GM18858 (cell line): ENCODE results near the gene ZNF808.
A peak's percentile ranks its signal among the peaks of the same experiment; 100 is the strongest.
"Not testable (repeated sequence)": the region's sequence is repeated elsewhere in the genome, so short reads cannot be mapped to it uniquely, and the experiment has no call there.

ENCODE experiments used
- ATAC-seq: cut with Tn5 transposase; IDR thresholded peaks from one replicate; pipeline ENCODE4 v1.9.1; 2021; ENCODE audit not compliant: unreplicated experiment

Gene ZNF808

GRCh38 chr19:52535771-52536447 lies 8.4 kb downstream of the ZNF808 start:
- peak; percentile 51 for ATAC-seq

GRCh38 chr19:52536448-52536800 lies 9.0 kb downstream of the ZNF808 start:
- ATAC-seq: peak; percentile 10

GRCh38 chr19:52538815-52539214 lies 11.3 kb downstream of the ZNF808 start:
- ATAC-seq: not testable (repeated sequence)

- ATAC-seq: not testable (repeated sequence)
These were observed 13.7 kb downstream of the ZNF808 start for GRCh38 chr19:52541176-52541575.

- ATAC-seq: no peak
These were observed 14.1 kb downstream of the ZNF808 start for GRCh38 chr19:52541608-52542007.

- ATAC-seq: not testable (repeated sequence)
These were observed 15.1 kb downstream of the ZNF808 start for GRCh38 chr19:52542541-52542940.

- no peak for ATAC-seq
These were observed 15.7 kb downstream of the ZNF808 start for GRCh38 chr19:52542984-52543664.

GRCh38 chr19:52554216-52554971 lies 26.9 kb downstream of the ZNF808 start:
- ATAC-seq: no peak

- ATAC-seq: no peak
These were observed 29.9 kb downstream of the ZNF808 start for GRCh38 chr19:52557231-52557995.

- not testable (repeated sequence) for ATAC-seq
These were observed 31.4 kb downstream of the ZNF808 start for GRCh38 chr19:52558732-52559445.

- ATAC-seq: not testable (repeated sequence)
These were observed 34.1 kb downstream of the ZNF808 start for GRCh38 chr19:52561611-52562010.

GRCh38 chr19:52566121-52566520 lies 38.7 kb downstream of the ZNF808 start:
- ATAC-seq: no peak

GRCh38 chr19:52566588-52566987 lies 39.1 kb downstream of the ZNF808 start:
- ATAC-seq: no peak

GRCh38 chr19:52567921-52568320 lies 40.5 kb downstream of the ZNF808 start:
- ATAC-seq: no peak

- ATAC-seq: not testable (repeated sequence)
These were observed 42.2 kb downstream of the ZNF808 start for GRCh38 chr19:52569638-52569999.

GRCh38 chr19:52570000-52570861 lies 42.8 kb downstream of the ZNF808 start, which contains the start of gene ZNF701:
Gene ZNF701 (plus strand): TSS chr19:52570287. CDS start chr19:52574148, 3,861 bp downstream.
- ATAC-seq: no peak

- no peak for ATAC-seq
These were observed 57.4 kb downstream of the ZNF808 start for GRCh38 chr19:52584736-52585440.

- no peak for ATAC-seq
These were observed 58.1 kb downstream of the ZNF808 start for GRCh38 chr19:52585604-52586003.

GRCh38 chr19:52590728-52591127 lies 63.3 kb downstream of the ZNF808 start:
- no peak for ATAC-seq
